HG03097 (cell line): Measurements from ENCODE around the gene TMEM139.
"Not testable (repeated sequence)": the region's sequence is repeated elsewhere in the genome, so short reads cannot be mapped to it uniquely, and the experiment has no call there.

Source experiments
- ATAC-seq: cut with Tn5 transposase; IDR thresholded peaks from one replicate; pipeline ENCODE4 v1.9.1; 2021; ENCODE audit not compliant: unreplicated experiment, low FRiP score

The TMEM139 gene

GRCh38 chr7:143257501-143257900 is 27.3 kb upstream of the TMEM139 start:
- ATAC-seq: no peak

DNA sequence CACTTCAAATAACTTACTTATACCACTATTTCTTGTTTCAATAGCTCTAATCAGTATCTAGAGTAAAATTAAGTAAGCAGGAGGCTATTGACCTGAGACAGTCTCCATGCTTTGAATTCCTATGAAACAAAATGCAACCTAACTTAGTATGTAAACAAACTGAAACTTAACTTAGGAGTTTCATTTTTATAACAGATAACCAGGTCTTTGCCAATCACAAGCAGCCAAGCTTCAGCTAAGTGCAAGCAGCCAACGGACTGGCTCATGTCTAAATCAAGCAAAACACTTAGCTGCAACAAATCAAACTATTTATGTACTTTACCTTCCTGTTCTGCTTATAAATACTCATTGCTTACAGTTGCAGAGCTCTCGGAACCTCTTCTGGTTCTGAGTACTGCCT is 25.9 kb upstream of the TMEM139 start:
- peak; percentile 49 for ATAC-seq

GRCh38 chr7:143259765-143260164 is 25.0 kb upstream of the TMEM139 start:
- ATAC-seq: no peak

DNA sequence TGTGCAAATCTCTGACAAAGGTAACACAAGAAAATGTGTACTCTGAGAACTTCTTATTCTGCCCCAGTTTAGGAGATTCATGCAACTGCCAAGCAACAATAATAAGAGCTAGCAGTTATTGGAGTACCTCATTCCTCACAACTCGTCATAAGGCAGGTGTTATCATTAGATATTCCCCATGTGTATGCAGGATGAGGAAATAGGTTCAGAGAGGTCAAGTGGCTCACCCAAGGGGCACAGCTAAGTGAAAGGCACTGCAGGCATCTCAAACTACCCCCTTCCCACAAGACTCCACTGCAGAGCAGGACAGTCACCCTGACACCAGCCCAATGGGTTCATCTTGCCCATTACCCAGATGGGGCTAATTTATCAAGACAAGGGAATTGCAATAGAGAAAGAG is 22.9 kb upstream of the TMEM139 start:
- ATAC-seq: no peak

GRCh38 chr7:143263266-143264195 is 21.2 kb upstream of the TMEM139 start, which contains the start of gene GSTK1:
TSS of gene GSTK1 (plus strand) at chr7:143263441. CDS start at chr7:143263514, 73 bp downstream.
- peak; percentile 99 for ATAC-seq

DNA sequence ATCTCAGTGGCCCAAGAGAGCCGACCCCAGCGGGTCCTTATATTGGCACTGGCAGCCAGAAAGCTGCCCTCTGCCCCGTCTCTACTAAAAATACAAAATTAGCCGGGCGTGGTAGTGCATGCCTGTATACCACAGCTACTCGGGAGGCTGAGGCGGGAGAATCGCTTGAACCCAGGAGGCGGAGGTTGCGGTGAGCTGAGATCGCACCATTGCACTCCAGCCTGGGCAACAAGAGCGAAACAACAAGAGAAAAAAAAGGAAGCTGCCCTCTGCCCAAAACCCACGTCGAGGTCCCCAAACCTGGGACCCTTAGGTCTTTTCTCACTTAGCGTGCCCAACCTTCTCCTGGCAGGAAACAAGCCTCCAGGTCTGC is 20.6 kb upstream of the TMEM139 start:
- ATAC-seq: not testable (repeated sequence)

- ATAC-seq: no peak
These were observed 19.6 kb upstream of the TMEM139 start for GRCh38 chr7:143265017-143265693.

- no peak for ATAC-seq
These were observed 15.5 kb upstream of the TMEM139 start for GRCh38 chr7:143269251-143269650.

- ATAC-seq: no peak
These were observed 13.5 kb upstream of the TMEM139 start for GRCh38 chr7:143271240-143271639.

DNA sequence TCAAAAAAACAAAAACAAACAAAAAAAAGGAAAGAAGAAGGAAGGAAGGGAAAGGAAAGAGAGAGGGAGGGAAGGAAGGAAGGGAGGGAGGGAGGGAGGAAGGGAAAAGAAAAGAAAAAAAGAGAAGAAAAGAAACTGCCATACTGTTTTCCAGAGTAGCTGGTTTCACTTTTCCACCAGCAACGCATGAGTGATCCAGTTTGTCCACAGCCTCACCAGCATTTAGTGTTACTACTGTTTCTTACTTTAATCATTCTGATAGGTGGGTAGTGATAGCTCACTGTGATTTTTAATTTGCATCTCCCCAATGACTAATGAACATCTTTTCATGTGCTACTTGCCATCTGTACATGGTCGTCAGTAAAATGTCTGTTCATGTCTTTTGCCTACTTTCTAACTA is 11.9 kb upstream of the TMEM139 start:
- no peak for ATAC-seq

DNA sequence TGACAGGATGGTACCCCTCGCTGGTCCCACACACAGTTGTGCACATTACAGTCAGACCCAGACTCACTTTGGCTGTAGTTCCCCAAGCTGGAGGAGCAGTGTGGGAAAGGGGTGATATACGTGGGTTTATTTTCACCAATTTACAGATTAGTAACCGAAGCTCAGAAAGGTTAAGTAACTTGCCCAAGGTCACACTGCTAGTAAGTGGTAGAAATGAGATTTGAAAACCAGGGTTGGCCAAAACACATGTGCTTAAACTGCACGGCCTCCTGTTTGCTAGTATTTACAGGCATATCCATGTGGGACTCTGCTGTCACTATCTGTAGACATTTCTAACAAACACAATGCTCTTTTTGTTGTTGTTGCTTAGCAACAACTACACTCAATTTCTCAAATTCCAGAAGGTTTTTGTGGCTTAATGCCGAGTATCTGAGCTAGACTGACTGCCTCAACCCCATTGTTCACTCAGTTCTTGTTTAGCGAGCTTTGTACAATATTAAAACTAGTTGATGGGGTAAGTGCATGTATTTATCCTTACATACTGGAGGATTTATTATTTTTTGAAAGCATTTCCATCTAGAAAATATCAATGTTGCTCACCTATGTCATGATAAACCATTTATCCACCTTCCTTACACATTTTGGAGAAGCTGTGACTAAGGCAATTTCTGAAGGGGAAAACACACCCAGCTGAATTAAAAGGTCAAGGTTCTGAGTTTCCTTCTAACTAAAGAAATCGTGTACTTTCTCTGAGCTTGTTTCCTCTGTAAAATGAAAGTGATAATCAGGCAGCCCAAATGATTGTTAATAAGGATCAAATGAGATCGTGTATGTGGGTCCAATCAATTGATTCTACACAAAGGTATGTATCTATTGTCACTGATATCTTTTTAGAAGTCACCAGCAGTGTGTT is 5.3 kb upstream of the TMEM139 start:
- ATAC-seq: no peak

GRCh38 chr7:143280160-143280559 is 4.6 kb upstream of the TMEM139 start:
- ATAC-seq: no peak

DNA sequence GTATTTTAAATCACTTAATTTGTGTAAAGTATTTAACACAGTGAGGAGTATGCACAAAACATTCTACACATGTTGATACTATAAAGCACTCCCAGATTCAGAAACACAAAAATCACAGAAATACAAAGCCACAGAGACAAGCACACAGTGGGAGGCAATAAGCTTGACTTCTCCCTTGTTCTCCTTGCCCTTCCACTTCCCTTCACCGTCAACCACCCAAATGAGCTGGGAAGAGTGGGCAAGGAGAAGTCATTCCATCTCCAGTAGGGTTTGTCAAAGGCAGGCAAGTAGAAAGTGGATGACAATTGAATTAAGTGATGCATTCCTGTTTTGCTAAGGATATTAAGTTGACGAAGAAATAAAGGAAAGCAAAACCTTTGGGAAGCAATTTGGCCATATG is 4.2 kb upstream of the TMEM139 start:
- ATAC-seq: no peak

DNA sequence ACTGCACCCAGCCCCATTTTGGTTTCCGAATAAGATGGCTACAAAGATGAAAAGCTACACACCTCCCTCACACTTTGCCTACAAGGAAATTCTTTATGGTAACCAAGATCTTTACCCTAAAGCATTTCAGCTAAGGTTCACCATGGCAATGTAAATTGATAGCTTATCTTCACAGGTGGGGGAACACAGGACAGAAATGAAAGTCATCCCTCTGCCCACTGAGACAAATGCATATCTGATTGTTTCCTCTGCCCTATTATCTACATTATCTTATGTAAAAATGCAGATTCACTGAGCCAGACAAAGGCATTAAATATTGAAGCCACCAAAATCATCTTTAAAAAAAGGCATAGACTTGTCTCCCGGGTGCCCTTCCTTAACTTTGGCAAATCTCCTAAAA is 3.2 kb upstream of the TMEM139 start:
- ATAC-seq: no peak

DNA sequence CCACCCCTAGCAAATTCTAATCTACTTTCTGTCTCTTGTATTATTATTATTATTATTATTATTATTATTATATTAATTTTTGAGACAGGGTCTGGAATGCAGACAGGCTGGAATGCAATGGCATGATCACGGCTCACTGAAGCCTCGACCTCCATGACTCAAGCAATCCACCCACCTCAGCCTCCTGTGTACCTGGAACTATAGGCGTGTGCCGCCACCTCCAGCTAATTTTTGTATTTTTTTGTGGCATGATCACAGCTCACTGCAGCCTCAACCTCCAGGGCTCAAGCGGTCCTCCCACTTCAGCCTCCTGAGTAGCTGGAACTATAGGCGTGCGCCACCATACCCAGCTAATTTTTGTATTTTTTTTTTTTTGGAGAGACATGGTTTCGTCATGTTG is 2.6 kb upstream of the TMEM139 start:
- no peak for ATAC-seq

- ATAC-seq: no peak
These were observed 1.4 kb upstream of the TMEM139 start for GRCh38 chr7:143283381-143283780.

DNA sequence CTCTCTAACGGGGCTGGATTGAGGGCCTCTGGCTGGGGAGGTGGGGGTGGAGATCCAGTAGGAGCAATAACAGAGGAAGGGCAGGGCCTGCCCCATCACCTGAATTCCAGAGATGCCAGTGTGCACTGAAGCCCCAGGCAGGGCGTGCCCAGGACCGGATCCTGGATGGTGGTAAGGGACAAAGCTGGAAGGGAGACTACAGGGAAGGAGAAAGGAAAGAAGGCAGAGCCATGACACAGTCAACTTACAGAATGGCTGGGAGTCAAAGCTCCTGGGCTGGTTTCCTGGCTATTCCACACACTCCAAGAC is 666 bp downstream of the TMEM139 start:
- no peak for ATAC-seq

DNA sequence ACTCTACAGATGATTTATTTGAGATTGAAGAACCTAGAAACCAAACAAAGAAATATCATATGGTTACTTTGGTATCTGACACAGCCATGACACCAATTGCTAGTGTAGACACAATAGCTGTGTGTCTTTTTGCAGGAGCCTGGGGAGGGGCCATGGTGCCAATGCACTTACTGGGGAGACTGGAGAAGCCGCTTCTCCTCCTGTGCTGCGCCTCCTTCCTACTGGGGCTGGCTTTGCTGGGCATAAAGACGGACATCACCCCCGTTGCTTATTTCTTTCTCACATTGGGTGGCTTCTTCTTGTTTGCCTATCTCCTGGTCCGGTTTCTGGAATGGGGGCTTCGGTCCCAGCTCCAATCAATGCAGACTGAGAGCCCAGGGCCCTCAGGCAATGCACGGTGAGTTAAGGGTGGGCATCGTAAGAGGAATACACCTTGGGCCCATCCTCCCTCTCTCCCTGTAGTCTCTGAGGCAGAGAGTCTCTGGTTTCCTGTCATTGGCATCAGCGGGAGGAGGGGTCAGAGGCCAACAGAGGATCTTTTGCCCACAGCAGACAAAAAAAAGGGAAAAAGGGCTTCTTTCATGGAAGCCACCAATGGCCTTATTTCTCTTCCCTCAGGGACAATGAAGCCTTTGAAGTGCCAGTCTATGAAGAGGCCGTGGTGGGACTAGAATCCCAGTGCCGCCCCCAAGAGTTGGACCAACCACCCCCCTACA is 1.2 kb downstream of the TMEM139 start:
- no peak for ATAC-seq

DNA sequence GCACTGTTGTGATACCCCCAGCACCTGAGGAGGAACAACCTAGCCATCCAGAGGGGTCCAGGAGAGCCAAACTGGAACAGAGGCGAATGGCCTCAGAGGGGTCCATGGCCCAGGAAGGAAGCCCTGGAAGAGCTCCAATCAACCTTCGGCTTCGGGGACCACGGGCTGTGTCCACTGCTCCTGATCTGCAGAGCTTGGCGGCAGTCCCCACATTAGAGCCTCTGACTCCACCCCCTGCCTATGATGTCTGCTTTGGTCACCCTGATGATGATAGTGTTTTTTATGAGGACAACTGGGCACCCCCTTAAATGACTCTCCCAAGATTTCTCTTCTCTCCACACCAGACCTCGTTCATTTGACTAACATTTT is 1.7 kb downstream of the TMEM139 start:
- no peak for ATAC-seq

DNA sequence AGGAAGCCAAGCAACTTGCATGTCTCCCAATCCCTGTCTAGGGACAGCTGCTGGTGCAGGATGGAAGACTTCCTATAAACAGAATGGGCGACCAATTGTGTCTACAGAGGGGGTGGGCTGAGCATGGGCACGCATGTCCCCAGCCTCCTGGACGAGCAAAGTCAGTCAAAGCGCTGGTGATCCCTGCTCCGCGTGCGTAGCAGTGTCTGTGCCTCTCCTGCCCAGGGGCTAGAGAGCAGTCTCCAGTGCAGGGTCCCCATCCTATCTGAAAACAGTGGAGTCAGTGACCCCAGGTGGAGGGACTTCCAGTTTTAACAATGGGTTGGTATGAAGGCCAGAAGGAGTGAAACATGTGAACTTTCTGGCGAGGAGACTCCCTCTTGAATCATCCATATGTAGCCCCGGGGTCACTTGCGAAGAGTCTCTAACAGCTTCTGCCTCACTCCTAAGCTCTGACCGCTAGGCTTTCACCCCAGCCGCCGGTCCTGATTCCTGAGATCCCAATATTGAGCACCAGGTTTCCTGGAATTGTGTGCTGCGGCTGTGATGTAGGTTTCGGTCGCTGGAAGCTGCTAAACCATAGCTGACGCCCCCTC is 2.7 kb downstream of the TMEM139 start:
- no peak for ATAC-seq
